ENCODE results near the gene SNX5. TPM values are rescaled to one million over a fixed set of nuclear protein-coding genes. Genes with fewer than 3 reads are reported as not detected.

Gene SNX5
- total RNA-seq, 1 experiment from 2014 or later: 90.8 TPM

- TF ChIP-seq CTCF (IDR thresholded peaks at IDR 0.05) (peak; percentile 94), SIN3A (IDR thresholded peaks at IDR 0.05; ENCODE audit: borderline replicate concordance, insufficient read depth, low read depth, low read length) (0 out of 2 replicates have a peak, but pooled peaks have one; percentile 40), REST (IDR thresholded peaks at IDR 0.05; ENCODE audit: insufficient read depth in 1 of 2, low read depth in 2 of 2, low read length in 1 of 2) (no peak), POLR2AphosphoS5 (IDR thresholded peaks at IDR 0.05; ENCODE audit: low read depth, low read length) (peak; percentile 85), TCF7L2 (IDR thresholded peaks at IDR 0.05; ENCODE audit: low read depth, low read length) (no peak)
- H3K4me1 ChIP-seq (ENCODE audit: control insufficient read depth, insufficient read depth, low read length): peaks cover 39% of the 10 kb centered on the region
- POLR2A ChIA-PET: no interaction called here
- no peak overlapping the region for H3K4me3 ChIP-seq (ENCODE audit: low read depth in 2 of 2, low read length in 2 of 2)
- CTCF ChIA-PET: interaction anchor here (1.1 kb wide), 1 partner anchor 11 kb away, joined by 3 read pairs; no protein-coding TSS in a partner anchor
- DNase-seq (ENCODE audit: low read depth, low spot score) (peak; percentile 48), ATAC-seq (peak; percentile 89)
- no peaks in the 10 kb centered on the region for H3K27me3 ChIP-seq (ENCODE audit: control insufficient read depth, insufficient read depth, low read length)
- no peaks in the 10 kb centered on the region for H3K9me3 ChIP-seq (ENCODE audit: control insufficient read depth, insufficient read depth, low read depth, low read length)
- intact Hi-C loops (cut with micrococcal nuclease; ENCODE audit: unreplicated experiment) (loop anchor here (1.0 kb wide), 1 partner anchor 434 kb away; no protein-coding TSS in a partner anchor), in situ Hi-C loops (cut with HindIII; ENCODE audit: low pct_unique_long_range_greater_than_20kb, low sequenced_read_pairs) (no loop called here)
- no TSS peak for BruUV-seq (replicated peaks)
- H3K36me3 ChIP-seq (ENCODE audit: control insufficient read depth, insufficient read depth, low read length): peaks cover 18% of the 10 kb centered on the region
- peak overlapping the region; percentile 52; the same call in 1 of the 2 replicates for H3K27ac ChIP-seq (ENCODE audit: low read length)
Observed at GRCh38 chr20:17938871-17939619, 29.5 kb downstream of the SNX5 start.

- no peaks in the 10 kb centered on the region for H3K27me3 ChIP-seq (ENCODE audit: control insufficient read depth, insufficient read depth, low read length)
- H3K36me3 ChIP-seq (ENCODE audit: control insufficient read depth, insufficient read depth, low read length): peaks cover 4% of the 10 kb centered on the region
- ChIA-PET POLR2A (no interaction called here), CTCF (no interaction called here)
- ATAC-seq (no peak), DNase-seq (ENCODE audit: low read depth, low spot score) (no peak)
- H3K4me3 ChIP-seq (ENCODE audit: low read depth in 2 of 2, low read length in 2 of 2): no peak overlapping the region
- intact Hi-C loops (cut with micrococcal nuclease; ENCODE audit: unreplicated experiment) (no loop called here), in situ Hi-C loops (cut with HindIII; ENCODE audit: low pct_unique_long_range_greater_than_20kb, low sequenced_read_pairs) (no loop called here)
- H3K9me3 ChIP-seq (ENCODE audit: control insufficient read depth, insufficient read depth, low read depth, low read length): no peaks in the 10 kb centered on the region
- no peak overlapping the region for H3K27ac ChIP-seq (ENCODE audit: low read length)
- TF ChIP-seq CTCF (IDR thresholded peaks at IDR 0.05) (no peak), SIN3A (IDR thresholded peaks at IDR 0.05; ENCODE audit: borderline replicate concordance, insufficient read depth, low read depth, low read length) (no peak), TCF7L2 (IDR thresholded peaks at IDR 0.05; ENCODE audit: low read depth, low read length) (no peak), REST (IDR thresholded peaks at IDR 0.05; ENCODE audit: insufficient read depth in 1 of 2, low read depth in 2 of 2, low read length in 1 of 2) (no peak), POLR2AphosphoS5 (IDR thresholded peaks at IDR 0.05; ENCODE audit: low read depth, low read length) (no peak)
- BruUV-seq (replicated peaks): no TSS peak
- H3K4me1 ChIP-seq (ENCODE audit: control insufficient read depth, insufficient read depth, low read length): peaks cover 39% of the 10 kb centered on the region
Observed at GRCh38 chr20:17936761-17937732, 31.5 kb downstream of the SNX5 start.
